Endothelial cell of umbilical vein (primary cell): ENCODE measurements around the gene NR5A2. TPM values are rescaled to one million over a fixed set of nuclear protein-coding genes. Genes with fewer than 3 reads are reported as not detected.

Experiments
- BruUV-seq: library from RNA; stranded (reverse); fragments of 400-500 nt; replicated peaks from 2 replicates; lab custom pipeline; 2021; lab: Mats Ljungman, UMichigan
- CTCF ChIA-PET: fragments of 300-600, 350-600 bp; sonication (Branson Sonifier 250); formaldehyde crosslinking; loops from one replicate; lab custom pipeline; 2021; ENCODE audit warnings: antibody characterized with exemption, inconsistent platforms; lab: Charles Lee
- POLR2A ChIA-PET: fragments of 300-600, 350-600 bp; sonication (Branson Sonifier 250); formaldehyde crosslinking; loops from one replicate; lab custom pipeline; 2021; ENCODE audit warnings: antibody characterized with exemption, inconsistent platforms; lab: Charles Lee
- DNase-seq: peaks from one replicate; pipeline ENCODE4 v3.0.0-alpha.2; 2011; ENCODE audit warnings: low read depth, low spot score
- FAIRE-seq: peaks from 2 replicates; lab custom pipeline; 2011; peaks lifted over from hg19 to GRCh38; lab: Jason Lieb, UNC
- H2AFZ ChIP-seq: 2 replicates; pipeline ENCODE4 v1.6.0; 2012; ENCODE audit warnings: low read depth, low read length, control low read depth, inconsistent platforms
- H3K27ac ChIP-seq: 2 replicates; pipeline ENCODE4 v1.5.1; 2011; ENCODE audit warnings: low read depth, mild to moderate bottlenecking, control low read depth, low read length, moderate library complexity; ENCODE audit not compliant: insufficient read depth
- H3K27me3 ChIP-seq, 2 experiments: 2 replicates each; pipeline versions ENCODE4 v1.6.0 to v1.6.1; 2011; ENCODE audit warnings: low read length in 2 of 2, mixed read lengths in 1 of 2; ENCODE audit not compliant: control insufficient read depth in 2 of 2, insufficient read depth in 2 of 2
- H3K36me3 ChIP-seq, 2 experiments: 2 replicates in 1 of 2; 3 replicates in 1 of 2; pipeline ENCODE4 v1.5.1; 2011; ENCODE audit warnings: low read length in 2 of 2, mild to moderate bottlenecking in 1 of 2, moderate library complexity in 1 of 2; ENCODE audit not compliant: control insufficient read depth in 2 of 2, insufficient read depth in 2 of 2; ENCODE audit errors: extremely low read depth in 1 of 2
- H3K4me1 ChIP-seq: 3 replicates; pipeline ENCODE4 v1.5.1; 2011; ENCODE audit warnings: mild to moderate bottlenecking, low read length; ENCODE audit not compliant: control insufficient read depth, insufficient read depth; ENCODE audit errors: extremely low read depth
- H3K4me2 ChIP-seq: 2 replicates; pipeline ENCODE4 v1.6.1; 2011; ENCODE audit warnings: low read length, control low read depth, mixed read lengths; ENCODE audit not compliant: insufficient read depth
- H3K4me3 ChIP-seq, 3 experiments: fragments of 200-600 bp in 1 of 3; sonication (generic), shearing (Covaris generic) in 1 of 3; replicated peaks in 1 of 3; 2 replicates each; pipeline ENCODE4 v1.5.1; 2011 to 2016; ENCODE audit warnings: control low read depth in 3 of 3, low read length in 3 of 3, mild to moderate bottlenecking in 2 of 3, inconsistent platforms in 1 of 3, low read depth in 1 of 3, moderate library complexity in 1 of 3; ENCODE audit not compliant: insufficient read depth in 1 of 3
- H3K79me2 ChIP-seq: 2 replicates; pipeline ENCODE4 v1.6.0; 2012; ENCODE audit warnings: low read length, inconsistent platforms; ENCODE audit not compliant: control insufficient read depth, insufficient read depth
- H3K9ac ChIP-seq: replicated peaks from 2 replicates; pipeline ENCODE3; 2011; ENCODE audit warnings: low read length, control low read depth; ENCODE audit not compliant: insufficient read depth; ENCODE audit errors: extremely low read depth
- H3K9me1 ChIP-seq: replicated peaks from 3 replicates; pipeline ENCODE4 v1.6.0; 2011; ENCODE audit warnings: mild to moderate bottlenecking, low read length; ENCODE audit not compliant: control insufficient read depth, insufficient read depth; ENCODE audit errors: extremely low read depth
- H3K9me3 ChIP-seq: replicated peaks from 2 replicates; pipeline ENCODE4 v1.5.1; 2012; ENCODE audit warnings: low read length, inconsistent platforms; ENCODE audit not compliant: control insufficient read depth, insufficient read depth
- H4K20me1 ChIP-seq: replicated peaks from 2 replicates; pipeline ENCODE3; 2011; ENCODE audit warnings: mild to moderate bottlenecking, low read length; ENCODE audit not compliant: control insufficient read depth, insufficient read depth; ENCODE audit errors: extremely low read depth
- EZH2 ChIP-seq: IDR thresholded peaks from 2 replicates; pipeline ENCODE4 v1.6.1; 2012; ENCODE audit warnings: borderline replicate concordance, low read depth, mild to moderate bottlenecking, moderate library complexity, low read length, inconsistent platforms; ENCODE audit not compliant: severe bottlenecking
- FOS ChIP-seq: IDR thresholded peaks from 2 replicates; pipeline ENCODE4 v1.6.1; 2011; ENCODE audit warnings: mild to moderate bottlenecking, low read length, moderate library complexity, borderline replicate concordance; ENCODE audit not compliant: insufficient read depth
- GATA2 ChIP-seq: IDR thresholded peaks from 2 replicates; pipeline ENCODE4 v1.7.0; 2011; ENCODE audit warnings: low read depth, mild to moderate bottlenecking, moderate library complexity, mixed read lengths, low read length; ENCODE audit not compliant: insufficient read length, insufficient read depth
- JUN ChIP-seq: IDR thresholded peaks from 2 replicates; pipeline ENCODE4 v1.6.1; 2011; ENCODE audit warnings: borderline replicate concordance, low read depth; ENCODE audit not compliant: insufficient read length, insufficient read depth
- MYC ChIP-seq: IDR thresholded peaks from one replicate; pipeline ENCODE4 v1.6.1; 2011; ENCODE audit warnings: mild to moderate bottlenecking, low read depth, low read length
- POLR2A ChIP-seq: IDR thresholded peaks from 2 replicates; pipeline ENCODE4 v1.6.1; 2012; ENCODE audit warnings: low read depth, mild to moderate bottlenecking, control low read depth, low read length
- POLR2AphosphoS5 ChIP-seq: IDR thresholded peaks from 2 replicates; pipeline ENCODE4 v1.6.1; 2012; ENCODE audit warnings: low read depth, mild to moderate bottlenecking, control low read depth, low read length, moderate library complexity; ENCODE audit not compliant: insufficient read depth
- dilution Hi-C: fragments of 300-500 bp; cut with MboI; formaldehyde crosslinking; loops from one replicate; pipeline ENCODE4 v1.15.0; 2019; ENCODE audit warnings: low sequenced_read_pairs; ENCODE audit not compliant: extremely low pct_ligation_motif_present
- intact Hi-C: fragments of 100-400 bp; cut with micrococcal nuclease; formaldehyde crosslinking; loops from one replicate; pipeline ENCODE4 v1.10.0; 2022
- polyA plus RNA-seq, 4 experiments: library from polyadenylated mRNA; depleted of rRNA in 3 of 4; stranded (reverse) in 3 of 4; unstranded in 1 of 4; fragments of >200 nt; gene quantifications; 2 replicates each; pipeline versions ENCODE4 v1.2.1 to v1.2.3, GENCODE V29; 2011 to 2012; ENCODE audit warnings: missing spikeins in 1 of 4
- total RNA-seq: library from RNA; stranded (reverse); gene quantifications from 2 replicates; pipeline ENCODE4 v1.2.3, GENCODE V29; 2021
- TF ChIP-seq, protein P1 (sequence below): IDR thresholded peaks from 2 replicates; pipeline ENCODE4 v1.6.1; 2011; ENCODE audit not compliant: insufficient read depth, insufficient read length
- TF ChIP-seq, protein P2 (sequence below), 2 donors: IDR thresholded peaks; 1 replicate in 1 of 2; 2 replicates in 1 of 2; pipeline ENCODE4 v1.5.1; 2011; ENCODE audit warnings: low read length in 2 of 2, mild to moderate bottlenecking in 2 of 2, moderate library complexity in 2 of 2, control low read depth in 1 of 2, inconsistent platforms in 1 of 2, low read depth in 1 of 2; ENCODE audit not compliant: insufficient read depth in 1 of 2; ENCODE audit errors: extremely low read depth in 1 of 2

Gene NR5A2
- total and polyA plus RNA-seq, 2 donors (not counting 3 experiments of a cell fraction or from before 2014, with no cell fraction given), result 3.4 to 12.1 TPM

DNA sequence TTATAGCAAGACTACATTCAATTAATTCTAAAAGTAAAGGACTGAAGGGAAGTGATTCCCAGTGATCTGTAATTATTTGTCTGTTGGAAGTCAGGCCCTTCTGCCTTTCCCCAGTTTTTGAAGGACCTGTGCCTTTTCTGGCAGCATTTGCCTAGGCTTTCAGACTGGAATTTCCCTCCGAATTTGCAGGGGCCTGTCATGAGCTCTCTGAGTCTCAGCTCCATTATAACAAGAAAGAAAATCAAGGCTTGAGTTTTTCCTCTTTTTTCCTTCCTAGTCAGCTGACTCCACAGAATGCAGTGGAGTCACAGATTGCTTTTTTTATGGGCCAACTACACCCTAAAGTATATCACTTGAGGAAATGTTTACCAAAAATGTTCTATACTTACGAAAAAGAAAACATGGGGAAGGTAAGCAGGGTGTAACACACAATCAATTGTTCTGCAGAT lies 1.1 kb downstream of the NR5A2 start:
- Histone ChIP-seq H3K9me1 (no peaks in the 10 kb centered on the region), H3K36me3 (no peaks in the 10 kb centered on the region), H3K4me1 (peaks cover 7% of the 10 kb centered on the region), H4K20me1 (no peaks in the 10 kb centered on the region), H3K4me3 (peak overlapping the region; percentile 9 to 64 (median 50)), H3K27me3 (peaks cover 14 to 50% of the 10 kb centered on the region in 2 experiments), H3K9me3 (no peaks in the 10 kb centered on the region), H2AFZ (peak overlapping the region; percentile 87), H3K79me2 (no peaks in the 10 kb centered on the region), H3K4me2 (peak overlapping the region; percentile 73), H3K27ac (no peak overlapping the region), H3K9ac (peak overlapping the region; percentile 22)
- BruUV-seq, result no TSS peak
- CTCF ChIA-PET, result interaction anchor here (0.8 to 3.7 kb wide), 17 partner anchors 9 to 482 kb away, joined by 3 to 30 read pairs (median 3); no protein-coding TSS in a partner anchor
- POLR2A ChIA-PET, result interaction anchor here (0.5 to 1.6 kb wide), 2 partner anchors 246 to 344 kb away, joined by 3 to 4 read pairs; no protein-coding TSS in a partner anchor
- TF ChIP-seq, protein P1, sequence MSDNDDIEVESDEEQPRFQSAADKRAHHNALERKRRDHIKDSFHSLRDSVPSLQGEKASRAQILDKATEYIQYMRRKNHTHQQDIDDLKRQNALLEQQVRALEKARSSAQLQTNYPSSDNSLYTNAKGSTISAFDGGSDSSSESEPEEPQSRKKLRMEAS, result no peak
- TF ChIP-seq MYC (no peak), JUN (no peak), POLR2A (no peak), FOS (no peak), GATA2 (no peak), EZH2 (no peak), POLR2AphosphoS5 (no peak)
- TF ChIP-seq, protein P2, sequence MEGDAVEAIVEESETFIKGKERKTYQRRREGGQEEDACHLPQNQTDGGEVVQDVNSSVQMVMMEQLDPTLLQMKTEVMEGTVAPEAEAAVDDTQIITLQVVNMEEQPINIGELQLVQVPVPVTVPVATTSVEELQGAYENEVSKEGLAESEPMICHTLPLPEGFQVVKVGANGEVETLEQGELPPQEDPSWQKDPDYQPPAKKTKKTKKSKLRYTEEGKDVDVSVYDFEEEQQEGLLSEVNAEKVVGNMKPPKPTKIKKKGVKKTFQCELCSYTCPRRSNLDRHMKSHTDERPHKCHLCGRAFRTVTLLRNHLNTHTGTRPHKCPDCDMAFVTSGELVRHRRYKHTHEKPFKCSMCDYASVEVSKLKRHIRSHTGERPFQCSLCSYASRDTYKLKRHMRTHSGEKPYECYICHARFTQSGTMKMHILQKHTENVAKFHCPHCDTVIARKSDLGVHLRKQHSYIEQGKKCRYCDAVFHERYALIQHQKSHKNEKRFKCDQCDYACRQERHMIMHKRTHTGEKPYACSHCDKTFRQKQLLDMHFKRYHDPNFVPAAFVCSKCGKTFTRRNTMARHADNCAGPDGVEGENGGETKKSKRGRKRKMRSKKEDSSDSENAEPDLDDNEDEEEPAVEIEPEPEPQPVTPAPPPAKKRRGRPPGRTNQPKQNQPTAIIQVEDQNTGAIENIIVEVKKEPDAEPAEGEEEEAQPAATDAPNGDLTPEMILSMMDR (IDR thresholded peaks at IDR 0.05; ENCODE audit: extremely low read depth in 1 of 2, insufficient read depth in 1 of 2, low read depth in 1 of 2, low read length in 2 of 2), result no peak
- peak; percentile 55 for FAIRE-seq
- DNase-seq, result peak; percentile 62
- dilution Hi-C loops (no loop called here), intact Hi-C loops (no loop called here)
